Testis (tissue), 3 donors: ENCODE results near the gene POU6F1. TPM values are rescaled to one million over a fixed set of nuclear protein-coding genes. Genes with fewer than 3 reads are reported as not detected.

Experiments
- DNase-seq: peaks from one replicate; pipeline ENCODE4 v3.0.0-alpha.2; 2019
- H3K27ac ChIP-seq, 2 donors: fragments of 200-600 bp; sonication (generic); one replicate each; pipeline ENCODE4 v1.5.1; 2019
- H3K27me3 ChIP-seq: fragments of 200-600 bp; sonication (generic); one replicate; pipeline ENCODE4 v1.5.1; 2019
- H3K36me3 ChIP-seq: fragments of 200-600 bp; sonication (generic); one replicate; pipeline ENCODE4 v1.5.1; 2017; ENCODE audit warnings: low read depth; ENCODE audit errors: missing control alignments
- H3K4me1 ChIP-seq: fragments of 200-600 bp; sonication (generic); one replicate; pipeline ENCODE4 v1.5.1; 2019
- H3K4me3 ChIP-seq, 2 donors: fragments of 200-600 bp; sonication (generic); one replicate each; pipeline ENCODE4 v1.5.1; 2017 to 2019
- H3K9me3 ChIP-seq: fragments of 200-600 bp; sonication (generic); one replicate; pipeline ENCODE4 v1.5.1; 2017
- POLR2A ChIP-seq: fragments of 450-650 bp; IDR thresholded peaks from one replicate; pipeline ENCODE4 v1.6.1; 2017; ENCODE audit warnings: antibody characterized with exemption, mild to moderate bottlenecking, moderate library complexity
- WGBS, 2 donors: methylation state at CpG; one replicate each; pipeline ENCODE4 v1.1.5; 2018; 5-methylcytosine and 5-hydroxymethylcytosine counted together
- intact Hi-C: fragments of 100-400 bp; cut with DNase I; formaldehyde crosslinking; loops from one replicate; pipeline ENCODE4 v1.15.1; 2023; ENCODE audit warnings: low total_unique reads
- polyA plus RNA-seq: library from polyadenylated mRNA; stranded (reverse); fragments of 350-450 nt; fragmentation: Illumina TruSeq; extraction: RNeasy Lipid Tissue Mini Kit (QIAGEN cat#74804); gene quantifications from one replicate; pipeline ENCODE4 v1.2.3, GENCODE V29; 2014; ENCODE audit warnings: low read depth, low replicate concordance; ENCODE audit not compliant: insufficient read depth
- small RNA-seq, 2 donors: library from RNA; depleted of rRNA; stranded (forward); fragments of <200 nt; gene quantifications; one replicate each; pipeline ENCODE3, GENCODE V24; 2016
- total RNA-seq, 2 donors: library from RNA; depleted of rRNA; stranded (reverse); fragments of >200 nt; gene quantifications; one replicate each; pipeline ENCODE4 v1.2.3, GENCODE V29; 2016
- TF ChIP-seq, protein P1 (sequence below), 3 experiments: fragments of 450-650 bp in 2 of 3; fragments of 200-600 bp in 1 of 3; sonication (generic) in 1 of 3; IDR thresholded peaks; one replicate each; pipeline ENCODE4 v1.5.1; 2016 to 2019; ENCODE audit warnings: antibody characterized with exemption in 3 of 3, mild to moderate bottlenecking in 2 of 3, moderate library complexity in 1 of 3

POU6F1 gene
- total and polyA plus RNA-seq, 3 donors from 2014 or later, result 4.4 to 7.6 (median 7.5) TPM

DNA sequence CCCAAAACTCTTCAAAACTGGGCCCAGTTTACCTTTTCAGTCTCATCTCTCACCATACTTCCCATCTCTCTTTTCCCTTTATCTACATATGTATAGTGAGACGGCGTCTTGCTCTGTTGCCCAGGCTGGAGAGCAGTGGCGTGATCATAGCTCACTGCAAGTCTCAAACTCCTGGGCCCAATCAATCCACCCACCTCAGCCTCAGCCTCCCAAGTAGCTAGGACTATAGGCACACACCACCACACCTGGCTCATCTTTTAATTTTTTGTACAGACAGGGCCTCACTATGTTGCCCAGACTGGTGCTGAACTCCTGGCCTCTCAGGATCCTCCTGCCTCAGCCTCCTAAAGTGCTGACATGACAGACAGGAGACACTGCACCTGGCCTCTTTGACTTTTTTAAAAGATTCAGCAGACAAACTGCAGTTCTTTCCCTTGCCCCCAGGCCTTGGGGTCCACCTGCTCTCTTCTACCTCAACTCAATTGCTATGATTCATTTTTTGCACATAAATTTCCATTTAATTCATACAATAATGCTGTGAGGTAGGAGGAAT lies 78.5 kb downstream of the POU6F1 start:
- intact Hi-C loops, result no loop called here
- Histone ChIP-seq H3K9me3 (no peaks in the 10 kb centered on the region), H3K4me1 (no peaks in the 10 kb centered on the region), H3K27ac (no peak overlapping the region), H3K36me3 (no peaks in the 10 kb centered on the region), H3K4me3 (no peak overlapping the region), H3K27me3 (no peaks in the 10 kb centered on the region)
- DNase-seq, result no peak
- TF ChIP-seq POLR2A, result no peak
- TF ChIP-seq, protein P1, sequence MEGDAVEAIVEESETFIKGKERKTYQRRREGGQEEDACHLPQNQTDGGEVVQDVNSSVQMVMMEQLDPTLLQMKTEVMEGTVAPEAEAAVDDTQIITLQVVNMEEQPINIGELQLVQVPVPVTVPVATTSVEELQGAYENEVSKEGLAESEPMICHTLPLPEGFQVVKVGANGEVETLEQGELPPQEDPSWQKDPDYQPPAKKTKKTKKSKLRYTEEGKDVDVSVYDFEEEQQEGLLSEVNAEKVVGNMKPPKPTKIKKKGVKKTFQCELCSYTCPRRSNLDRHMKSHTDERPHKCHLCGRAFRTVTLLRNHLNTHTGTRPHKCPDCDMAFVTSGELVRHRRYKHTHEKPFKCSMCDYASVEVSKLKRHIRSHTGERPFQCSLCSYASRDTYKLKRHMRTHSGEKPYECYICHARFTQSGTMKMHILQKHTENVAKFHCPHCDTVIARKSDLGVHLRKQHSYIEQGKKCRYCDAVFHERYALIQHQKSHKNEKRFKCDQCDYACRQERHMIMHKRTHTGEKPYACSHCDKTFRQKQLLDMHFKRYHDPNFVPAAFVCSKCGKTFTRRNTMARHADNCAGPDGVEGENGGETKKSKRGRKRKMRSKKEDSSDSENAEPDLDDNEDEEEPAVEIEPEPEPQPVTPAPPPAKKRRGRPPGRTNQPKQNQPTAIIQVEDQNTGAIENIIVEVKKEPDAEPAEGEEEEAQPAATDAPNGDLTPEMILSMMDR (IDR thresholded peaks at IDR 0.05), result no peak
- 67 to 92% methylated on average over 3 of the region's 3 CpGs for WGBS, 2 donors

Small RNAs within 50 kb of the gene (small RNA-seq; reads per million reads assigned to genes)
- 0 reads per million in 2 donors for gene RF00019
- gene RNU6-199P, result 0 reads per million in 2 donors

Other genes with a start within 250 kb of the POU6F1 start
- 10 to 100 TPM; 63.4 to 66.5 TPM for gene SLC11A2, start 191.7 kb downstream of the POU6F1 start, total RNA-seq
- gene SLC11A2, start 191.7 kb downstream of the POU6F1 start, polyA plus RNA-seq, result 42.9 TPM
- 10 to 100 TPM; 72.7 to 75.3 TPM for gene LETMD1, start 169.7 kb downstream of the POU6F1 start, total RNA-seq
- gene LETMD1, start 169.7 kb downstream of the POU6F1 start, polyA plus RNA-seq, result 61.2 TPM
- gene CSRNP2, start 134.5 kb downstream of the POU6F1 start, total RNA-seq, result 10 to 100 TPM; 67.6 to 85.3 TPM
- 74.8 TPM for gene CSRNP2, start 134.5 kb downstream of the POU6F1 start, polyA plus RNA-seq
- 10 to 100 TPM; 13.8 to 16.2 TPM for gene TFCP2, start 44.9 kb downstream of the POU6F1 start, total RNA-seq
- 17.2 TPM for gene TFCP2, start 44.9 kb downstream of the POU6F1 start, polyA plus RNA-seq
- gene DAZAP2, start 20.8 kb upstream of the POU6F1 start, total RNA-seq, result 100 to 1,000 TPM; 106 to 176 TPM
- gene DAZAP2, start 20.8 kb upstream of the POU6F1 start, polyA plus RNA-seq, result 226 TPM
- gene SMAGP, start 52.4 kb upstream of the POU6F1 start, total RNA-seq, result 10 to 100 TPM; 12.2 to 13.5 TPM
- 16.0 TPM for gene SMAGP, start 52.4 kb upstream of the POU6F1 start, polyA plus RNA-seq
- 10 to 100 TPM; 10.9 to 13.4 TPM for gene BIN2, start 106.1 kb upstream of the POU6F1 start, total RNA-seq
- gene BIN2, start 106.1 kb upstream of the POU6F1 start, polyA plus RNA-seq, result 29.6 TPM
- gene CELA1, start 128.6 kb upstream of the POU6F1 start, total RNA-seq, result under 1 TPM in 1 of 2 donors, not detected in 1; 0.50 TPM
- gene CELA1, start 128.6 kb upstream of the POU6F1 start, polyA plus RNA-seq, result not detected
- 1 to 10 TPM; 1.7 to 2.8 TPM for gene GALNT6, start 173.3 kb upstream of the POU6F1 start, total RNA-seq
- 2.8 TPM for gene GALNT6, start 173.3 kb upstream of the POU6F1 start, polyA plus RNA-seq
- gene SLC4A8, start 206.8 kb upstream of the POU6F1 start, total RNA-seq, result 10 to 100 TPM; 63.7 to 78.6 TPM
- gene SLC4A8, start 206.8 kb upstream of the POU6F1 start, polyA plus RNA-seq, result 52.7 TPM